Astrocyte (in vitro differentiated cells and primary cell): ENCODE measurements around the gene SNRNP27. TPM values are rescaled to one million over a fixed set of nuclear protein-coding genes. Genes with fewer than 3 reads are reported as not detected.

ENCODE experiments used
- DNase-seq: peaks from one replicate; pipeline ENCODE4 v3.0.0-alpha.2; 2010; ENCODE audit warnings: low read depth
- FAIRE-seq: peaks from 2 replicates; lab custom pipeline; 2011; peaks lifted over from hg19 to GRCh38; lab: Jason Lieb, UNC
- H2AFZ ChIP-seq: 2 replicates; pipeline ENCODE4 v1.6.0; 2012; ENCODE audit warnings: low read depth, low read length, inconsistent platforms
- H3K27ac ChIP-seq: 2 replicates; pipeline ENCODE4 v1.5.1; 2011; ENCODE audit warnings: low read depth, low read length, inconsistent platforms
- H3K27me3 ChIP-seq: 2 replicates; pipeline ENCODE4 v1.6.0; 2011; ENCODE audit warnings: low read length, inconsistent platforms; ENCODE audit not compliant: insufficient read depth
- H3K36me3 ChIP-seq: 2 replicates; pipeline ENCODE4 v1.5.1; 2011; ENCODE audit warnings: low read length, inconsistent platforms; ENCODE audit not compliant: insufficient read depth
- H3K4me1 ChIP-seq: 2 replicates; pipeline ENCODE4 v1.5.1; 2011; ENCODE audit warnings: low read length, inconsistent platforms; ENCODE audit not compliant: insufficient read depth
- H3K4me2 ChIP-seq: 2 replicates; pipeline ENCODE4 v1.6.0; 2012; ENCODE audit warnings: low read length, inconsistent platforms
- H3K4me3 ChIP-seq: 2 replicates; pipeline ENCODE4 v1.5.1; 2011; ENCODE audit warnings: low read depth, mild to moderate bottlenecking, low read length, inconsistent platforms; ENCODE audit not compliant: insufficient read depth
- H3K79me2 ChIP-seq: 2 replicates; pipeline ENCODE4 v1.6.0; 2012; ENCODE audit warnings: mild to moderate bottlenecking, low read length, inconsistent platforms; ENCODE audit not compliant: insufficient read depth
- H3K9ac ChIP-seq: 2 replicates; pipeline ENCODE4 v1.6.0; 2012; ENCODE audit warnings: mild to moderate bottlenecking, low read length, inconsistent platforms
- H3K9me3 ChIP-seq: 2 replicates; pipeline ENCODE4 v1.5.1; 2012; ENCODE audit warnings: low read depth, mild to moderate bottlenecking, low read length, inconsistent platforms; ENCODE audit not compliant: insufficient read depth
- H4K20me1 ChIP-seq: 2 replicates; pipeline ENCODE4 v1.6.0; 2012; ENCODE audit warnings: low read length, inconsistent platforms; ENCODE audit not compliant: insufficient read depth
- H3K27ac Mint-ChIP-seq: one replicate; pipeline ENCODE4 v1.8.0; 2021; ENCODE audit warnings: mild to moderate bottlenecking, mixed read lengths; ENCODE audit not compliant: unreplicated experiment
- H3K27me3 Mint-ChIP-seq: one replicate; pipeline ENCODE4 v1.8.0; 2021; ENCODE audit warnings: low read depth, mixed read lengths; ENCODE audit not compliant: unreplicated experiment
- H3K36me3 Mint-ChIP-seq: one replicate; pipeline ENCODE4 v1.8.0; 2021; ENCODE audit warnings: low read depth, mixed read lengths; ENCODE audit not compliant: unreplicated experiment
- H3K4me1 Mint-ChIP-seq: one replicate; pipeline ENCODE4 v1.8.0; 2021; ENCODE audit warnings: low read depth, mixed read lengths; ENCODE audit not compliant: unreplicated experiment
- H3K4me3 Mint-ChIP-seq: one replicate; pipeline ENCODE4 v1.8.0; 2021; ENCODE audit warnings: mild to moderate bottlenecking, moderate library complexity, mixed read lengths; ENCODE audit not compliant: unreplicated experiment
- H3K9me3 Mint-ChIP-seq: one replicate; pipeline ENCODE4 v1.8.0; 2021; ENCODE audit warnings: mild to moderate bottlenecking, mixed read lengths; ENCODE audit not compliant: unreplicated experiment
- CTCF ChIP-seq: IDR thresholded peaks from 2 replicates; pipeline ENCODE4 v1.5.1; 2011; ENCODE audit warnings: low read depth, mild to moderate bottlenecking, inconsistent platforms, low read length, moderate library complexity; ENCODE audit not compliant: insufficient read depth
- EZH2 ChIP-seq: IDR thresholded peaks from 2 replicates; pipeline ENCODE4 v1.6.1; 2012; ENCODE audit warnings: mild to moderate bottlenecking, low read length, inconsistent platforms; ENCODE audit not compliant: insufficient read depth
- total RNA-seq: library from RNA; stranded (reverse); gene quantifications from 2 replicates; pipeline ENCODE4 v1.2.1, GENCODE V29; 2021

The SNRNP27 gene
- total RNA-seq, 1 donor from 2014 or later: 67.7 TPM

DNA sequence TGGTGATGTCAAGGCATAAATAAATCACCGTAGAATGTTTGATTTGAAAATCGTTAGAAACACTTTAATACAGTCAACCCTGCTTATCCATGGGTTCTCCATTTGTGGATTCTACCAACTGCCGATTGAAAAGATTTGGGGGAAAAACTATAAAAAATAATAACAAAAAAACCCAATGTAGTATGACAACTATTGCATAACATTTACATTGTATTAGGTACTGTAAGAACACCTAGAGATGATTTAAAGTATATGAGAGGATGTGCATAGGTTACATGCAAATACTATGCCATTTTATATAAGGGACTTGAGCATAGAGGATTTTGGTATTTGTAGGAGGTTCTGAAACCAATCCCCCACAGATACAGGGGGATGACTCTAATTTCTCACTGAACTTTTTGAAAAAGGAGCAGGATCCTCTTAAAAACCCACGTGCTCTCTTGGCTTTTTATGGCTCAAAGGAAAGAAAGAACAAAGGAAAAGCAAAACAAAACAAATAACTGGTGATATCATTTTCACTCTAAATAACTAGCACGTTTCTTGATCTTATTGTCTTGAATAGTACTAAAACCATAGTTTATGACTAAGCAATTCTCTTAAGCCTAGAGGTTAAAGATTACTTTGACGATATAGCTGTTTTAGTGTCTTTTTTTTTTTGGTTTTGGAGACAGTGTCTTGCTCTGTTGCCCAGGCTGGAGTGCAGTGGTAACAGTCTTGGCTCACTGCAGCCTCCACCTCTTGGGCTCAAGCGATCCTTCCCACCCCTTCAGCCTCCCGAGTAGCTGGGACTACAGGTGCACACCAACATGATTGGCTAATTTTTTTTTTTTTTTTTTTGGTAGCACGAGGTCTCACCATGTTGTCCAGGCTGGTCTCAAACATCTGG is 47.3 kb upstream of the SNRNP27 start:
- H4K20me1 ChIP-seq: no peaks in the 10 kb centered on the region
- peaks cover 11% of the 10 kb centered on the region for H3K36me3 Mint-ChIP-seq
- FAIRE-seq: no peak

GRCh38 chr2:69847068-69847828 is 46.5 kb upstream of the SNRNP27 start:
- H3K9ac ChIP-seq: no peak overlapping the region
- TF ChIP-seq CTCF (no peak), EZH2 (no peak)
- DNase-seq: no peak
- no peaks in the 10 kb centered on the region for H3K4me1 ChIP-seq
- Mint-ChIP-seq H3K27me3 (no peaks in the 10 kb centered on the region), H3K9me3 (no peaks in the 10 kb centered on the region), H3K36me3 (peaks cover 11% of the 10 kb centered on the region), H3K27ac (no peak overlapping the region), H3K4me1 (no peaks in the 10 kb centered on the region), H3K4me3 (no peak overlapping the region)
- H3K9me3 ChIP-seq: no peaks in the 10 kb centered on the region
- FAIRE-seq: no peak
- no peak overlapping the region for H3K27ac ChIP-seq
- peaks cover 6% of the 10 kb centered on the region for H3K36me3 ChIP-seq
- no peaks in the 10 kb centered on the region for H4K20me1 ChIP-seq
- no peak overlapping the region for H2AFZ ChIP-seq
- H3K79me2 ChIP-seq: no peaks in the 10 kb centered on the region
- H3K27me3 ChIP-seq: no peaks in the 10 kb centered on the region
- H3K4me3 ChIP-seq: no peak overlapping the region
- no peak overlapping the region for H3K4me2 ChIP-seq

More for the DNA sequence above, 47.3 kb upstream of the SNRNP27 start:
- no peaks in the 10 kb centered on the region for H3K4me1 ChIP-seq
- no peak overlapping the region for H3K9ac ChIP-seq
- no peaks in the 10 kb centered on the region for H3K79me2 ChIP-seq
- H3K9me3 ChIP-seq: no peaks in the 10 kb centered on the region
- Mint-ChIP-seq H3K4me3 (no peak overlapping the region), H3K9me3 (no peaks in the 10 kb centered on the region), H3K4me1 (no peaks in the 10 kb centered on the region), H3K27ac (no peak overlapping the region), H3K27me3 (no peaks in the 10 kb centered on the region)
- H3K36me3 ChIP-seq: peaks cover 9% of the 10 kb centered on the region
- no peak for DNase-seq
- no peak for TF ChIP-seq EZH2
- no peak for TF ChIP-seq CTCF
- H3K27ac ChIP-seq: no peak overlapping the region
- no peak overlapping the region for H2AFZ ChIP-seq
- no peaks in the 10 kb centered on the region for H3K27me3 ChIP-seq
- no peak overlapping the region for H3K4me2 ChIP-seq
- no peak overlapping the region for H3K4me3 ChIP-seq
